Measurements from ENCODE around the gene MFAP5.

GRCh38 chr12:8637666-8638065, 25.0 kb downstream of the MFAP5 start:
- no peak for TF ChIP-seq CTCF (IDR thresholded peaks at IDR 0.05; ENCODE audit: borderline replicate concordance, extremely low read depth, low read length, poor library complexity, severe bottlenecking)
- no peak for TF ChIP-seq EZH2 (IDR thresholded peaks at IDR 0.05; ENCODE audit: borderline replicate concordance, low read depth, low read length, severe bottlenecking)
